ENCODE data around the gene NEK2.

GRCh38 chr1:211614615-211615014 is 60.8 kb downstream of the NEK2 start:
- no peak for TF ChIP-seq MYC (IDR thresholded peaks at IDR 0.05; ENCODE audit: low read depth, low read length)
- no peak for TF ChIP-seq CTCF (IDR thresholded peaks at IDR 0.05; ENCODE audit: low read depth, low read length)
- no peak for TF ChIP-seq MAX (IDR thresholded peaks at IDR 0.05; ENCODE audit: low read depth, low read length)
- TF ChIP-seq POLR2A (IDR thresholded peaks at IDR 0.05; ENCODE audit: extremely low read depth, insufficient read length), result no peak
